Skeletal muscle cell (primary cell): ENCODE data around the gene SLC7A10.

ENCODE experiments used
- DNase-seq: peaks from one replicate; pipeline ENCODE4 v3.0.0-alpha.2; 2010; ENCODE audit warnings: low read depth
- H3K4me3 ChIP-seq: 2 replicates; pipeline ENCODE4 v1.5.1; 2011; ENCODE audit warnings: low read depth, mild to moderate bottlenecking, control low read depth, low read length, moderate library complexity

SLC7A10 gene

DNA sequence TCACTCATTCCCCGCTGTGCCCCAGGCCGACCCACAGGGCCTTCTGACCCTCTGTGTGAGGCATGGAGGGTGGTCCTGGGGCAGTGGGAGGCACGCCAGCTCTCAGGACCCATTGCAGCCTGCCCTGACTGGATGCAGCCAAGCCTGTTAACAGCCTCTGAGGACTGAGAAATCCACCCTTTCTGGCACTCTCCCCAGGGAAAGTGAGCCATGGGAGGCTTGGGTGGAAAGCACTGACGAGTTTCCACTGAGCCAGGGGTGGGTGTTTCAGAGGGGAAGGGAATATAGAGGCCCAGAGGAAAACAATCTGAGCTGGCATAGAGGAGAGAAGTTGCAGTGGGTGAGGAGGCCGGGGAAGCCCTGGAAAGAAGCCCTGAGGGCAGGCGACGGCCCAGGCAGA, 30.6 kb upstream of the SLC7A10 start:
- no peak for DNase-seq
- no peak overlapping the region for H3K4me3 ChIP-seq

DNA sequence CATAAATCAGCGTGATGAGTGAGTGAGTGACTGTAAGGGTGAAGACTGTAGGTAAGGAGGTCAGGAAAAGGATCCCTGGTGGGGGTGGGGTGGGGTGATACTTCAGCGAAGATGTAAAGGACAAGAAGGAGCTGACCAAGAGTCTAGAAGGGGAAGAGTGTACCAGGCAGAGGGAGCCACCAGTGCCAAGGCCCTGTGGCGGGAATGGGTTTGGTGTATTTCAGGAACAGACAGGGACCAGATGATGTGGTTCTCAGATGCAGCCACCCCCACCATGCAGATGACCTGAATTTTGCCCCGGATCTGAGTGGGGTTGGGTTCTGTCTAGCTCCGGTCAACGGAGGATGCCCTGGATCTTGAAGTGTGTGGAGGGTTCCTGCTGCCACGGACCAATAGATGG, 30.1 kb upstream of the SLC7A10 start:
- no peak overlapping the region for H3K4me3 ChIP-seq
- no peak for DNase-seq

DNA sequence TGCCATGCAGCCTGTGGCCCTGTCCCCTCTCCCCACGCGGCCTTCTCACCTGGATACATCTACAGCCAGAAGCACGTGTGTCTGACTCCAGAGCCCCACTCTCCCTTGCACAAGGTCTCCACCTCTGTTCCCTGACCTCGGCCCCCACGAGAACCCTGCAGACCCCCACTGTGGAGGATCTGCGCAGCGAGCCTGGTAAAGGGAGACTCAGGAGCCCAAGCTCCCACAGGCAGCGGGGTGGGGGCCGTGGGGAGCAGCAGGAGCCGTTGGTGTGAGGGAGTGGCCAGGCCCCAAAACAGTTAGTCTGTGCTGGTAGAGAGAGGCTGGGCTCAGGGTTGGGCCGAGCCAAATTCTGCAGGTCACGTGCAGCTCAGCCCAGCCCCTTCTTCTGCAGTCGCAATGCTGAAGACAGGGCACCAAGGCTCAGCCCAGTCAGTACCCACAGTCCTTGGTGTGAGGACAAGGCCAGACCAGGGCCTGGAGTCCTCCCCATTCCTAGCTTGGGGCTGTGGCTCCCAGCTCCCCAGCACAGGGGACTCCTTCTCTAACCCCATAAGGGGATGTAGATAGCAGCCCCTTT, 28.7 kb upstream of the SLC7A10 start:
- DNase-seq = no peak
- no peak overlapping the region for H3K4me3 ChIP-seq

DNA sequence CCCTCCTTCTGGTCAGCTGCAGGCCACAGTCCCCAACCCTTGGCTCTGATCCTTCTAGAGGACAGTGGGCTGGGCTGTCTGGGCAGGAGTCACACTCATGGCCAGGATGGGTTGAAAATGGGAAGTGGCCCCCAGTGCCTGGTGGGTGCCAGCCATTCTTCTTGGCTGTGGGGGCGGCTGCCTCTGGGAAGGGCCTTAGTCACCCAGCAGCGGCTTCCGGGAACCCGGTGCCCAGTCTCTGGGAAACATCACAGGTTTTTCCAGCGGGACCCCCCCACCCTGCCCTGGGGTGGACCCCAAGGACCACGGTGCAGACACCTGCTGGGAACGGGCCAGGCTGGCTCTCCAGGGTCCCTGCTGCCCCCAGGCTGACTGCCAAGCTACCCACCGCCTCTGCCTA, 27.3 kb upstream of the SLC7A10 start:
- no peak for DNase-seq
- H3K4me3 ChIP-seq = no peak overlapping the region

DNA sequence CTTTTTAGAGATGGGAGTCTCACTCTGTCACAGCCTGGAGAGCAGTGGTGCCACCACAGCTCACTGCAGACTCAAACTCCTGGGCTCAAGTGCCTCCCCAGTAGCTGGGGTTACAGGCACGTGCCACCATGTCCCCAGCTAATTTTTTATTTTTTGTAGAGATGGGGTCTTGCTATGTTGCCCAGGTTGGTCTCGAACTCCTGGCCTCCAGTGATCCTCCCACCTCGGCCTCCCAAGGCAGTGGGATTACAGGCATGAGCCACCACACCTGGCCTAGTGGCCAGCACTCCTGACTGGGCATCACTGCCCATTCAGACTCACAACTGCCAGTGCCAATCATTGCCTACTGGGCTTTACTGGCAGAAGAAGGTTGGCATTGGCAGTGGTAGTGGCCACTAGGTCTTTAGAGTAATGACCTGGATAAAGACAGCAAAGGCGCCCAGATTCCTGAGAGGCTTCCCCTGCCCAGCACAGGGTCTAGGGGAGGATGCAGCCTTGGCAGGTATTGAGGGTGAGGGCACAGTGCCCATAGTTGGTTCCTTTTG, 26.8 kb upstream of the SLC7A10 start:
- H3K4me3 ChIP-seq = no peak overlapping the region
- no peak for DNase-seq

DNA sequence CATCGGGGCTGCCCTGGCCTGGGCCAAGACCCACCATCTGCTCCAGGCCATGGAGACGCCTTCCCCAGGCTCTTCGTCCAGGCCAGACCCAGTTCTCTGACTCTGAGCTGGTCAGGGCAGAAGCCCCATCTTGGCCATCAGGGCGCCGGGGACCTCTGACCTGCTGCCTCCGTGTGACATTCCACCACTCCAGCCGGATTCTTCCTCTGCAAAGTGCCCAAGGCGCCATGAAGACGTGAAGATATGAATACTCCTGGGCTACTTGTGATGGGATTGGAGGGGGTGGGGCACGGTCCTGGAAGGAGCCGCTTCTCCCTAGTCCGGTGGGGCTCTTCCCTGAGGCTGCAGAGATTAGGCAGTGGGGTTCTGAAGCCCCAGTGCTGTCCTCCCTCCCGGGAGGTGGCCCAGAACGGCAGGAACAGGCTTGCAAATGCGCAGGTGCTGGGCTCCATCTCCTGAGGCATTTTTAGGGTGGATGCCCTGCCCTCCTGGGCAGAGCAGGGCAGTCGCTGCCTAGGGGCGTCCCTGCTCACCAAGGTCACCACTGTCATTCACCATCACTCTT, 26.0 kb upstream of the SLC7A10 start:
- no peak for DNase-seq
- no peak overlapping the region for H3K4me3 ChIP-seq

DNA sequence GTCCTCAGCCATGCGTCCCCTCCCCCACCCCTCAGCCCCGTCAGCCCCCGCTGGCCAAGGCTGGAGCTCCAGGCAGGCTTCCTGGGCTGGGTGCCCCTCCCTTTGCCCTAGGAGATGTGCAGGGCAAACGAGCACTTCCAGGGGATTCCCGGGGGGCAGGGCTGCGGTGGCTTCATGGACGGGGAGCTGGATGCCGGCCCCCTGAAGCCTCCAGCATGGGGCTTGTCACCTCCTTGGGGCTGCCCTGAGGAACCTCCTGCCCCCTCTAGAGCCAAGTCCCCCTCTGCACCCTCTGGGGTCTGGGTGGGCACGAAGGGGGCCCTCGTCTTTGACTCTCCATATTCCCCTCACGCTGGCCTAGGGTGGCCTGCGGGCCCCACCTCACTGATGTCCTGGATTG, 25.4 kb upstream of the SLC7A10 start:
- no peak for DNase-seq
- no peak overlapping the region for H3K4me3 ChIP-seq

DNA sequence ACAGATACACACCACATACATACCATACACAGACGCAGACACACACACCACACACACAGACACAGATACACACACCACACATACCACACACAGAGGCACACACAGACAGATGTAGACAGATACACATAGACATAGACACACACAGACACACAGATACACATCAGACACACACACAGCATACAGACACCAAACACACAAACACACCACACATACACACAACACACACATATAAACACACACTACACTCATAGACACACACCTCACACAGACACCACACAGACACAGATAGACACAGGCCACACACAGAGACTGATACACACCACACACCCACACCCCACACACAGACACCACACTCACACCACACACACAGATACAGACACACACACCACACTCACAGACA, 24.9 kb upstream of the SLC7A10 start:
- no peak overlapping the region for H3K4me3 ChIP-seq
- DNase-seq = no peak

DNA sequence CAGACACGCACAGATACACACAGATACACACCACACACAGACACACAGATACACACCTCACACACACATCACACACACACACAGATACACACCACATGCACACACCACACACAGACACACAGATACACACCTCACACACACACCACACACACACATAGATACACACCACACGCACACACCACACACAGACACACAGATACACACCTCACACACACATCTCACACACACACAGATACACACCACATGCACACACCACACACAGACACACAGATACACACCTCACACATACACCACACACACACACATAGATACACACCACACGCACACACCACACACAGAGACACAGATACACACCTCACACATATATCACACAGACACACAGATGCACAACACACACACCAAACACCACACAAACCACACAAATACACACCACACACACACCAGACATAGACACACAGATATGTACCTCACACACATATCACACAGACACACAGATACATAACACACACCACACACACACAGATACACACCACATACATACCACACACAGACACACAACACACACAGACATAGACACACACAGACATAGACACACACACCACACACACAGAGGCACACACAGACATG, 24.2 kb upstream of the SLC7A10 start:
- no peak for DNase-seq
- H3K4me3 ChIP-seq = no peak overlapping the region

DNA sequence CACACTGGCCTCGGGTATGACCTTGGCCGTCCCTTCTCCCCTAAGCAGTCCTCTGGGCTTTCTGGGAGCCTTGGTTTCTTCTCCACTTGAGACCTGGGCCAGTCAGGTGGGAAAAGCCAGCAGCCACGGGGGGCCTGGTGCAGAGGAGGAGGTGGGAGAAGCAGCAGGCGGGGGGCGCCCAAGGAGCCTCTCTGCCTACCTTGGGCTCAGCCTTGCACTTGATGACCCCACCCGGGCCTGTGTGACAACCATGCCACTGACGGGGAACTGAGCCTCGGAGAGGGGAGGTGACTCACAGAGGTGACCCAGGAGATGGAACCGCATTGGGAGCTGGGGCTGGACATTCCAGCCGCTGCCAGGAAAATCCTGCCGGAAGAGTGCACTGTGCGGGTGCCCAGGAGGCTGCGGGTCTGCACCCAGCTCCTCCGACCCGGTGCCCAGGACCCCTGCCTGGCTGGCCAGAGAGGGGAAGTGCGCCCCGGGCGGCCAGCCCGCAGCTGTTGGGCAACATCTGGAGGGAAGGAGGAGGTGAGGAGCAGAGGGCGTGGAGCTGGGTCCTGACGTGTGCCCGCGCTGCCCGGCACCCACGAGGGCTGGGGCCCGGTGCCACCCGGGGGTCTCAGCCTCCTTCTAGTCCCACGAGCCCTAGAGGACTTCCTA, 23.4 kb upstream of the SLC7A10 start:
- no peak overlapping the region for H3K4me3 ChIP-seq
- DNase-seq = no peak

DNA sequence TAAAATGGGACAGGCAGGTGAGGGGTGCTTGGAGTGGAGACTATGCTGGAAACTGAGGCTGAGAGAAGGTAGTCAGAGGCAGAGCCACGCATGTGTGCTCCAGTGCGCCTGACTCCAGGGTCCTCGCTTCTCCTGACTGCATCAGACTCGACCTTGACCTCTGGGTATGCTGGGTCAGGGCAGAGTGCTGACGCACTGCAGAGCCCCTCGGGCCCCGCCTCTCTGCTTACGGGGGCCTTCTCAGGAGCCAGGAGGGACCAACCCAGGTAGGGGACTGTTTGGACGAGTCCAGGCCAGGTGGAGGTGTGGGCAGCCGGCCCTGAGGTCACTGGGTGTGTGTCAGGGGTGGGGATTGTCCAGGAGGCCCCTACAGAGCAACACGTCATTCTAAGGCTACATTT, 22.9 kb upstream of the SLC7A10 start:
- no peak overlapping the region for H3K4me3 ChIP-seq
- DNase-seq = no peak

DNA sequence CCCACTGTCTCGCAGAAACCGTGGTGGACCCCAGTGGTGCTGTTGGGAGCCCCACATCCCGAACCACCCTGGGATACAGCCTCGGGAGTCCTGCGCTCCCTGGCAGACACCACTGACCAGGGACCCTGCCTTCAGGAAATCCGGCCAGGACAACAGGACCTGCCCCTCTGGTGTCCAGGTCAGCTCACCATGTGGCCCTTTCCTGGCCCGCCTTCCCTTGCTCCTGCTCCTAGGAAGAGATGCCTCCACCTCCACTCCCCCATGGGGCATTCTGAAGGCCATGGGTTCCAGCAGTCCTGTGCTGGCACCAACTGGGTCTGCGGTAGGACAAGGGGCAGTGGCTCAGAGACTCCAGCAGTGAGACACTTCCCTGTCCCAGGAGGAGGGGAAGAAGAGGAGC, 22.5 kb upstream of the SLC7A10 start:
- no peak overlapping the region for H3K4me3 ChIP-seq
- no peak for DNase-seq

DNA sequence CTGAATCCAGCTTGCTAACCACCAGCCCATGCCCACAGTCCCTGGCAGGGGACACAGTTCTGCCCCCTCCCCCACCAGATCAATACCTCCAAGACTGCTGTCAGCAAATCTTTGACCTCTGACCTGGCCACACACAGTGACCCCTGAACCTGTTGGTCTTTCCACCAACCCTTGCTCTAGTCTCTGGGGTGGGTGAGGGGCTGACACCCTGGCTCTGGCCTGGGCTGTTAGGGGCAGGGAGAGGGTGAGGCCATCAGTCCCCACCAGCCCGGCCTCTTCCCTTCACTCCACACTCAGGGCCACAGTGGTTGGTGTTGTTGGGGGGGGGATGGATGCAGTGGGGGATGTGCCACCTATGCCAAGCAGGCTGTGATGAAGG, 21.8 kb upstream of the SLC7A10 start:
- H3K4me3 ChIP-seq = no peak overlapping the region
- DNase-seq = no peak

DNA sequence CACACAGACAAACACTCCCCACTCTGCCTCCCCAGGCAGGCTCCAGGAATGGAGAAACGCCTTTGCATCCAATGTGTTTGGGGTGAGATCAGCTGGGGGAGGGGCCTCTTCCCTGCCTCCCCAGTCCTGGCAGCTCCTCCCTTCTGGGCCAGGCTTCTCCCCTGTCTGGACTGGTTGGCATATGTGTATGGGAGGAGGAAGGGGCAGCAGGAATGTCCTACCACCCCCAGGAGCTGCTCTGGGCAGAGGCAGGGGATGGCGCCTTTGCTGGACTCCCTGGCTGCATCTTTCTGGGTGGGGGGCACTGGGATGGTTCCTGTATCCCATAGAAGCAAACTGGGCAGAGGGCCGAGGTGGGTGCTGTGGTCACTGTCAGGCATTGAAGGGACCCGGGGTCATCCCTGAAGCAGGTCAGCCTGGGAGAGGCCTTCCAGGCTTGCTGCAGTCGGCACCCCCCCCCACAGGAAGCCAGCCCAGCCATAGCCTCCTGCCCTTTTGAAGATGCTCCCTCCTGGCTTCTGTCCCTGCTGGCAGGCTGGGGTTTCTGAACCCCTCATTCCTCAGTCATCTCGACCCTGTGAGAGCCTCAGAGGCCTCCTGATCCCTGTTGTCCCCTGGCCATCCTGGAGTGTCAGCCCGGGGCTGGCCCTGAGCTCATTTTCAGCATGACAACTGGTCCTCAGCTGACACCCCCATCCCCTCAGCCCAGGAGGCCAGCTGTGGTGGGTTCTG, 21.2 kb upstream of the SLC7A10 start:
- no peak overlapping the region for H3K4me3 ChIP-seq
- DNase-seq = no peak

DNA sequence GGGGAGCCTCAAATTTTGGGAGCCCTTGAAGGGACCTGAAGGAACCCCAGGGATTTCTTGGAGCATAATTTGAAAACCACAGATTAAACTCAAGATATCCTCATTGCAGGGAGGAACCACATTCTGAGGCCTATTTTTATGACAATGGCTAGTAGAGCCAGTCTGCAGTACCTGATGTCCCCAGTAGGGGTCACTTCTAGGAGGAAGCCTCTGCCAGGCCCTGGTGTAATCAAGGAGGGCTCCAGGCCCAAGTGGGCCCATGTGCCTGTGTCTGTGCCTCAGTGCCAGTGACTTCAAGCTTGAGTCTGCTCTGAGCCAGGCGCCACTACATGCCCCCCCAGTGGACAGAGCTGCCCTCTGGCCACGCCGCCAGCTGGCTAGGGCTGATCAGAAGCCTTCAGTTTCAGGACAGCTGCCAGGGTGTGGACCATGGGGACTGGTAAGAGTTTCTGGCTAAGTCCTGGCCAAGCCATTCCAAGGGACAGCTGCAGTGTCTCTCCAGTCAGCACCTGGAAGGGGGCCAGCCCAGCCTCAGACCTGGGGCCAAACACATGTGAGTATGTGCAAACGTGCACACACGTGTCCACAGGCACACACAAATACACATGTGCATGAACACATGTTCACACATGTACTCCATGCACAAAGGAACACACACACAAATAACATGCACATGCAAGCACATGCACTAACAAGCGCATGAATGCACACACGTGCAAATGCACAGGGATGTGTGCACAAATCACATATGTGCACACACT, 20.5 kb upstream of the SLC7A10 start:
- peak; percentile 13 for DNase-seq
- H3K4me3 ChIP-seq = no peak overlapping the region

DNA sequence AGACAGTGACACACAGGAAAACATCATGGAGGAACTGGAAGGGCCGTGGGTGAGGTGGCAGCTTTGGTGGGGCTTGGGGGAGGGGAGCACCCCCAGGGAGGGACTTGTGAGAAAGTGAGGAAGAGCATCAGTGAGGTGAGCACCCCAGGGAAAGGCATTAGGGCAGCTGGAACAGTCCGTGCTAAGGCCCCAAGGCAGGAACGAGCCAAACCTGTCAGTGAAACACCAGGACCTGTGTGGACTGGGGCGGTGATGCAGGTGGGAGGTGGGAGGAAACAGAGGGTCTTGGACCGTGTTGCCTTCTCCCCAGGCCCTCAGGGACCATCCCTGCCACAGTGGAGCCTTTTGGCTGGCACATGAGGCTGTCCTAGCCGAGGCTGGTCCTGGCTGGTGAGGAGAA, 17.3 kb upstream of the SLC7A10 start:
- DNase-seq = no peak
- no peak overlapping the region for H3K4me3 ChIP-seq

DNA sequence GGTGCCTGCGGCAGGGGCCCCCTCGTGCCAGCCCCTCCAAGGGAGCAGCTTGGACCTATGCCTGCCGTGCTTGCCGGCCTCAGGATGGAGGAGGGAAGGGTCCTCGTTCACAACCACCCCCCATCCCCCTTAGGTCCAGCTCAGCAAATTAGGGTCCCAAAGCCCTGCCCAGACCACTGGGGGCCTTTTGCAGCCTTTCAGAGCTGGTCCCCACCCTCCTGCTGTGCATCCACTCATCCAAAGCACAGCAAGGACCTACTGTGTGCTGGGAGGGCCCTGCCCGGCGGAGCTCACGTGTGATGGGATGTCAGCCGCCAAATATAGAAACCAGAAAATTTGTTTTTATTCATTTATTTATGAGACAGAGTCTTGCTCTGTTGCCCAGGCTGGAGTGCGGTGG, 16.5 kb upstream of the SLC7A10 start:
- no peak for DNase-seq
- H3K4me3 ChIP-seq = no peak overlapping the region

DNA sequence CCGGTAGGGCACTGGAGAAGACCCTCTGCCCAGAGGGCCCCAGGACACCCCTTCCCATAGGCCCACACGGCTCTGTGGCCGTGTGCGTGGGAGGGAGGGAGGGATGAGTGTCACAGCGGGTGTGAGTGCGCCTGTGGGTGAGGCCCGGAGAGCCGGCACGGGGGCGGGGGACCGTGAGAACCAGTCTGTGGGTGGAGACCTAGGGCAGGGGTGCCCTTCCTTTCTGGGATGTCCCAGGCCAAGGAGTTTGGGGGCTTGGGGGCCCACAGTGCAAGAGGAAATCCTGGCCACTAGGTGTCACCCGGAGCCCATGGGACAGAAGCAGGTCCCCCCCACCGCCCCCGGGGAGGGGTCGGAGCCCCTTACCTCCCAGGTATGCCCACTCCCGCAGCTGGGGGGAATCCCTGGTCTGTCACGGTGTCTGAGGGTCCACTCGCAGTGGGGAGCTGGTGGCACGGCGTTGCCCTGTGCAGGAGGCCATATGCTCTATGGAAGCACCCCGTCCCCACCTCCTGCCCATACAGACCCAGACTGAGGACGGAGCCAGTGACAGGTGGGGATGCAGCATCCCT, 16.0 kb upstream of the SLC7A10 start:
- peak; percentile 7 for DNase-seq
- no peak overlapping the region for H3K4me3 ChIP-seq

DNA sequence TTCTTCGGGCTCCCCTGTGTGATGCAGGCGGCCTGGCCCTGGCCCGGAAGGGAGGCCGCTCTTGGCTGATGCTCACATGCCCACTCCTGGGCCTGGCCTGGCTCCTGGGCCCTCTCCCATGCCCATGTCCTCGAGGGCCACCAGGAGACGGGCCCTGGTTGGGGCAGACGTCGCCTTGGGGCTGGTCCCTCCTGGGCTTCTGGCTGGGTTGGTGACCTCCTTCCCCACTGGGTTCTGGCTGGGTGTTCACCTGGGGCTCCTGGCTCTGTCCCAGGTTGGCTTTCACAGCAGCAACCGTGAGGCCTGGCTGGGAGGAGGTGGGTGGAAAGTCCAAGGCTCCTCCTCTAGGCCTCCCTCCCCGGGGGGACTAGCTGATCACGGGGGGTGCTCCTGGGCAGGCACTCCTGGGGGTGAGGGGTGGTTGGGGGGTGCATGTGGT, 15.5 kb upstream of the SLC7A10 start:
- H3K4me3 ChIP-seq = no peak overlapping the region
- no peak for DNase-seq
